ENCODE results near the gene ARHGAP45.

The ARHGAP45 gene

DNA sequence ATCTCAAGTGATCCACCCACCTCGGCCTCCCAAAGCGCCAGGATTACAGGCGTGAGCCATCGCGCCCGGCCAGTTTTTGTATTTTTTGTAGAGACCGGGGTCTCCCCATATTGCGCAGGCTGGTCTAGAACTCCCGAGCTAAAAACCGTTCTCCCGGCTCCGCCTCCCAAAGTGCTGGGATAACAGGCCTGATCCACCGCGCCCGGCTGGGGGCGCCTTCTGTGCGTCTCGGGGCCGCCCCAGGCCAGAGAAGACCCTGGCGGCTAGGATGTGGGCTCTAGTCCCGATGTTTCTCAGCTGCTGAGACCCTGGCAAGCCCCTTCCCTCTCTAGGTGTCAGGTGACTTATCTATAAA is 3.6 kb downstream of the ARHGAP45 start:
- DNase-seq (ENCODE audit: low read depth in 2 of 2), result no peak

DNA sequence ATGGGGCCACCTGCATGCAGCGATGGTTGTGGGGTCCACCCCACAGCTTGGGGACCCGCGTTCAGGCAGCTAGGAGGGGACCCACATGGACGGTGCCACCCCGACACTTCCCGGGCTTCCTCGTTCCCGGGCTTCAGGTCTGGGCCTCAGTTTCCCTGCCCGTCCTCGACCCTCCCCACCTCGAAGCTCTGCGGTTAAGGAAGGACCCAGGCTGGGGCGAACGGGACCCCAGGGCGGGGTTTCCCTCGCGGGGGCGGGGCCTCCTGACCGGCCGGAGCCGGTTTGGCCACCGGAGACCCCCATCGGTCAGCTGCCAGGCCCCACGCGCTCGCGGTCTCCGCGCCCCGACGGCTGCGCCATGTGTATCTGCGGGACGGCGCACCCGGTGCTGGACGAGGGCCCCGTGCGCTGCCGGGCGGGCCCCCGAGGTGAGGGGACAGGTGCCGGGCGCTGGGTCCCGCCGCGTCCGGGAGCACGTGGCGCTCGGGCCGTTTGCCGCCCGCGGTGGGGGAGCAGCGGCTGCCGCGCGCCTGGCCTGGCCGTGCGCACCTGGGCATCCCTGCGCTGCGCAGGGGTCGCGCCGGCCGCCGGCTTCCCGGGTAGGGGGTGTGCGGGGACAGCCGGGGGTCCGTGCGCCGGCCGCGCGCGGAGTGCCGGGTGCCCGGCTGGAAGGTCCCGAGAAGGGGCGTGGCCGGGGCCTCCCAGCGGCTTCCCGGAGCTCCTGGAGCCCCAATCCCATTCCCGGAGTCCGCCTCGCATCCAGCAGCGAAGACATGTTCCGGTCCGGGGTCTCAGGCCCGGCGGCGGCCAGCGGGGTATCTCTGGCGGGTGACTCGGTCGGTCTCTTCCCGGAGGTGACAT is 4.2 kb downstream of the ARHGAP45 start:
- no peak for DNase-seq (ENCODE audit: low read depth in 2 of 2)

DNA sequence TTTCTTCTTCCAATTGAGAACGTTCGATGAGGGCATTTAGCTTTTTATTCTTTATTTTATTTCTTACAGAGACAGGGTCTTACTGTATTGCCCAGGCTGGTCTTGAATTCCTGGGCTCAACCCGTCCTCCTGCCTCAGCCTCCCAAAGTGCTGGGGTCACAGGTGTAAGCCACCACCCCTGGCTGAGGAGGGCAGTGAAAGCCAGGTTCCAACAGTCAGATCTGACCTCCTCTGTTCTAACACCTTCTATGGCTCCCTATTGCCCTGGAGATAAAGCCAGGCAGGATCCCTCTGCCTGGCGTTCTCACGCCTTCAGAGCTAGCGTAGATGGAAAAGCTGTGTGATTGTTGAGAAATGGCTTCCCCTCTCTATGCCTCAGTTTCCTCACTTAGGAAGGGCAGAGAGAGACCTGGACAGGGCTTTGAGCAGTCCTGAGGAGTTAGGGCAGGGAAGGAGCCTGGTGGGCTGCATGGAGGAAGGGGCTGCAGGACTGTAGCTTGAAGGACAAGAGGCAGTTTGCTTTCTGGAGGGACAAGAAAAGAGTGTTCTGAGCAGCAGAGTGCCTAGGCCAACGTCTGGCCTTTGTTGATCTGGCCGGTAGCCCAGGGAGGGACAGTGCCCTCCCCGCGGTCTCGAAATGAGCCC is 5.5 kb downstream of the ARHGAP45 start:
- DNase-seq (ENCODE audit: low read depth in 2 of 2), result no peak

DNA sequence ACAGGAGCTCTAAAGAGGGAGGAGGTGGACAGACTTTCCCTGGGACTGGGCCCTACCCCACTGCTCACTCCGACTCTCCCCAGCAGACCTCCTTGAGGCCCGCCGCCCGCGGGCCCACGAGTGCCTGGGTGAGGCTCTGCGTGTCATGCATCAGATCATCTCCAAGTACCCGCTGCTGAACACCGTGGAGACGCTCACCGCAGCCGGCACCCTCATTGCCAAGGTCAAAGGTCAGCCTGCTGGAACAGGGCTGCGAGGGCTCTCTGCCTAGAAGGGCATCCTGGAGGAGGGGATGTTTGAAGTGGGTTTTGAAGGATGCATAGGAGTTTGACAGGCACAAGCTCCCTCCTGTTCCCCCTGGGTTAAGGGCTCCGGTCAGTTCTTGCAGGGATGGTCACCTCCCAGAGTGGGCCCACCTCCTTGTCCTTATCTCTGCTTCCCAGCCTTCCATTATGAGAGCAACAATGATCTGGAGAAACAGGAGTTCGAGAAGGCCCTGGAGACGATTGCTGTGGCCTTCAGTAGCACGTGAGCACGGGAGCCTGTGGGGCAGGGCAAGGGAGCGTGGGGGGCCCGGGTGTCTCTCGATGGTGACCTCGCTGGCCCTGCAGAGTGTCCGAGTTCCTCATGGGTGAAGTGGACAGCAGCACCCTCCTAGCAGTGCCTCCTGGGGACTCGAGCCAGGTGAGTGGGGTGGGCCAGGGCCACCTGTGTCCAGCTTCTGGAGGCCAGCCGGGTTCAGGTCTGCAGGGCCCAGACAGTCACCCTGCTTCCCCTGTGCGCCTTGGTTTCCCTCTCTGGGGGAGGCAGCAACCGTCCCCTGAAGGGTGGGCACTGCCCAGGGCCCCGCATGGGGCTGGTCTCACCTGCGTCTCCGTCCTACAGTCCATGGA is 6.3 kb downstream of the ARHGAP45 start:
- DNase-seq (ENCODE audit: low read depth in 2 of 2), result no peak

DNA sequence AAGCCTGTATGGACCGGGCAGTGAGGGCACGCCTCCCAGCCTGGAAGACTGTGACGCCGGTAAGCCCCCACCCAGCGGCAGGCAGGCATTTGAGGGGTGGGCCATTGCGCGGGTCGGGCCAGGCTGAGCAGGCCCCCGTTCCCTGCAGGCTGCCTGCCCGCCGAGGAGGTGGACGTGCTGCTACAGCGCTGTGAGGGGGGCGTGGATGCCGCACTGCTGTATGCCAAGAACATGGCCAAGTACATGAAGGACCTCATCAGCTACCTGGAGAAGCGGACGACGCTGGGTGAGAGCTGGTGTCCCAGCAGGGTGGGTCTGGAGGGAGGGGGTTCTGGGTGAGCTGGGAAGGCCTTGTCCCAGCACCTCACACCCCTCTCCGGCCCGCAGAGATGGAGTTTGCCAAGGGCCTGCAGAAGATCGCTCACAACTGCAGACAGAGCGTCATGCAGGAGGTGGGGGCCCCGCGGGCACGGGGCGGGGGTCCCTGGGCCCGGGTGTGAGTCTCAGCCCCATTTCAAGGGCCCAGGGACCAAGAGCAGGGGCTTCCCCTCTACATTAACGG is 7.1 kb downstream of the ARHGAP45 start:
- no peak for DNase-seq (ENCODE audit: low read depth in 2 of 2)

DNA sequence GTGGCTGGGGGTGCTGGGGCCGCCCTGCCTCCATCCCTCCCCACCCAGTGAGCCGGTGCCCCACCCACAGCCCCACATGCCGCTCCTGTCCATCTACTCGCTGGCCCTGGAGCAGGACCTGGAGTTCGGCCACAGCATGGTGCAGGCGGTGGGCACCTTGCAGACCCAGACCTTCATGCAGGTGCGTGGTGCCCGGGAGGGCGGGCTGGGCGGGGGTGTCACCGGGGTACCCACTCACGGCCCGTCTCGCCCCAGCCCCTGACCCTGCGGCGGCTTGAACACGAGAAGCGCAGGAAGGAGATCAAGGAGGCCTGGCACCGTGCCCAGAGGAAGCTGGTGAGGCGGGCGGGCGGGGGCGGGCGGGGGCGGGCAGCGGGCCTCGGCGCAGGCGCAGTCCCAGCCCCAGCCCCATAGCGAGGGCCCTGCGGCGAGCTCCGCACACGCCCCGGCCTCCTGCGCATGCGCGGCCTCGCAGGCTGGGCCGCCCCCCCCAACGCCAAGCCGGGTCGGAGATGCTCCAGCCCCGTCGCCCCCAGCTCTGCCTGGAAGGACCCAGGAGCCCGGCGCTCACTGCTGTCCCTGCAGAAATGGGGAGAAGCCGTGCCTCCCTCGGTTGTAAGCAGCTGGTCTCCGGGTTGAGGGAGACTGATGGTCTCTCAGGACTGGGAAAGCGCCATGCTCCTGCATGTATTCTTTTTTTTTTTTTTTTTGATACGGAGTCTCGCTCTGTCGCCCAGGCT is 7.7 kb downstream of the ARHGAP45 start:
- peak; percentile 70 to 74 for DNase-seq (ENCODE audit: low read depth in 2 of 2)

DNA sequence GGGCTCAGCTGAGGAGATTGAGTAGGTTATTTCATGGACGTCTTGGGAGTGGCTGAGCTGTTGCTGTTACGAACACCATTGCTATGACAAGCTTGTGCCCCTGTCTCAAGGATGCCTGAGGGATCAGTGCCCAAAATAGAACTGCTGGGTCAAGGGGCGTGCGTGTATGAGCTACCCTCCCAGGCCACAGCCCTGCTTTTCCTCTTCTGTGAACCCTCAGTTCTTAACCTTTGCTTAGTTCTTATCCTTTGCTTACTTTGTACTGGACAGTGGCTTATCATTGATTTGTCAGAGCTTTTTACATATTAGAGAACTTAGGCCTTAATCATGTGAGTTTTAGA is 9.0 kb downstream of the ARHGAP45 start:
- DNase-seq (ENCODE audit: low read depth in 2 of 2), result no peak

DNA sequence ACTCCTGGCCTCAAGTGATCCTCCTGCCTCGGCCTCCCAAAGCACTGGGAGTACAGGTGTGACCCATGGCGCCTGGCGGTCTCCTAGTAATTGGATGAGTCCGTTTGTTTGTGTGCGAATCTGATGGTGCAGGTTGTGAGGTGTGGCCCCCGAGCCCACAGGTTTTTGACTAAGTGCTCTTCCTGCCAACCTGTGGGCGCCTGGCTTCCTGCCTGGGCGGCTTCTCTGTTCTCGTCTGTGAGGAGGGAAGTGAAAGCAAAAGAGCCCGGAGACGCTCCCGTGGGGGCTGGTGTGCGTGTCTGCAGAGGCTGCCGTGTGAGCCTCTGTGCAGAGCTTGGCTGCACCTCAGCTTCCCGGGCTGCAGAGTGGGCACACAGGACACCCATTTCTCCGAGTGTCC is 10.0 kb downstream of the ARHGAP45 start:
- peak; percentile 88 to 91 for DNase-seq (ENCODE audit: low read depth in 2 of 2)

DNA sequence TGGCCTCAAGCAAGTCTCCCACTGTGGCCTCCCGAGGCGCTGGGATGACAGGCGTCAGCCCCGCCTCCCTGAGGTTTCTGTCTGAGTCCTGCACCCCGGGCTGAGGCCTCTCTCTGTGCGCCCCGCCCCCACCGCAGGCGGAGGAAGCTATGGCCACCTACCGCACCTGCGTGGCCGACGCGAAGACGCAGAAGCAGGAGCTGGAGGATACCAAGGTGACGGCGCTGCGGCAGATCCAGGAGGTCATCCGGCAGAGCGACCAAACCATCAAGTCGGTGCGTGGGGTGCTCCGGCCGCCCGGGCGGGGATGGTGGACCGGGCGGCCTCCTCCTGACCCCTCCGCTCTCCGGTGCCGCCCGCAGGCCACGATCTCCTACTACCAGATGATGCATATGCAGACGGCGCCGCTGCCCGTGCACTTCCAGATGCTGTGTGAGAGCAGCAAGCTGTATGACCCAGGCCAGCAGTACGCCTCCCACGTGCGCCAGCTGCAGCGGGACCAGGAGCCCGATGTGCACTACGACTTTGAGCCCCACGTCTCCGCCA is 12.7 kb downstream of the ARHGAP45 start:
- peak; percentile 74 to 78 for DNase-seq (ENCODE audit: low read depth in 2 of 2)

DNA sequence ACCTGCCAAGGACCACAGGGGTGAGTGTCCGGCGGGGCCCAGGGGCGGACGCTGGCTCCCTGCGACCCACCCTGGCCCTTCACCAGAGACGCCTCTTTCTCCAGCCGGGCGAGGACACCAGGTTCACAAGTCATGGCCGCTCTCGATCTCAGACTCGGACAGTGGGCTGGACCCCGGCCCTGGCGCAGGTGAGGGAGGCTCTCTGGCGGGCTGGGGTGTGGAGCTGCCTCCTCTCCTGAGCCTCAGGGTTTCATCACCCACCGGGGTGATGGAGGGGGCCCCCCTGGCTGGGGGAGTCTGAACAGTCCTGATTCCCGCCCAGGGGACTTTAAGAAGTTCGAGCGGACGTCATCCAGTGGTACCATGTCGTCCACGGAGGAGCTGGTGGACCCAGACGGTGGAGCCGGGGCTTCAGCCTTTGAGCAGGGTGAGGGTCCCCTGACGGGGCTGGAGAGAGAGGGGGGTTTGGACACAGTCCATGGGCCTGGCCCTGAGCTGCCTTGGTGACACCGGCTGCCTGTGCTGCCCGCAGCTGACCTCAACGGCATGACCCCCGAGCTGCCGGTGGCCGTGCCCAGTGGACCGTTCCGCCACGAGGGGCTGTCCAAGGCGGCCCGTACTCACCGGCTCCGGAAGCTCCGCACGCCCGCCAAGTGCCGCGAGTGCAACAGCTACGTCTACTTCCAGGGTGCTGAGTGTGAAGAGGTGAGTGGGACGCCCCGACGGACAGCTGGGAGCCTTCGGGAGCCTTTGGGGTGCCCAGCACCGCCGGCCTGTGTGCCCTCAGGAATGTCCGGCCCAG is 13.6 kb downstream of the ARHGAP45 start:
- DNase-seq (ENCODE audit: low read depth in 2 of 2), result no peak

DNA sequence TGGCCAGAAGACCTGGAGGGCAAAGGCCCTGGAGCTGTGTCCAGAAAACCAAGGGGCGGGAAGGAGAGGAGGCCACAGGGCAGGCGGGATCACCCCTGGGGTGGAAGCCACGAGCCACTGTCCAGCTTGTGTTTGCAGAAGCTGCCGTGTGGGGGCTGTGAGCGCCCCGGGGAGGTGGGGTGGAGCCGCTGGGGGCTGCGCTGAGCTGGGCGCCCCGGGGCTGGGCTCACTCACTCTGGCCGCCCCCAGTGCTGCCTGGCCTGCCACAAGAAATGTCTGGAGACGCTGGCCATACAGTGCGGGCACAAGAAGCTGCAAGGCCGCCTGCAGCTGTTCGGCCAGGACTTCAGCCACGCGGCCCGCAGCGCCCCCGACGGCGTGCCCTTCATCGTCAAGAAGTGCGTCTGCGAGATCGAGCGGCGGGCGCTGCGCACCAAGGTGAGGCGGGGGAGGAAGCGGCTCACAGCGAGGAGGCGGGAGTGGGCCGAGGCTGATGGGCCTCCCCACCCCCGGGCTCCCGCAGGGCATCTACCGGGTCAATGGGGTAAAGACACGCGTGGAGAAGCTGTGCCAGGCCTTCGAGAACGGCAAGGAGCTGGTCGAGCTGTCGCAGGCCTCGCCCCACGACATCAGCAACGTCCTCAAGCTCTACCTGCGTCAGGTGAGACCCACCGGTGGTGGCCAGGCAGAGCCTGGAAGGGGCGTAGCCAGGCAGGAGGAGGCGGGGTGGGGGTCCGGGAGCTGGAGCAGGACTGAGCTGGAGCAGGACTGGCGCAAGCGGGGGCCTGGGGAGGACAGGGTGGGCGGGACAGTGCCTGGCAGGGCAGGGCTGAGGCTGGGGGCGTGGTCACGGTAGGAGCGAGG is 14.6 kb downstream of the ARHGAP45 start:
- DNase-seq (ENCODE audit: low read depth in 2 of 2), result no peak

DNA sequence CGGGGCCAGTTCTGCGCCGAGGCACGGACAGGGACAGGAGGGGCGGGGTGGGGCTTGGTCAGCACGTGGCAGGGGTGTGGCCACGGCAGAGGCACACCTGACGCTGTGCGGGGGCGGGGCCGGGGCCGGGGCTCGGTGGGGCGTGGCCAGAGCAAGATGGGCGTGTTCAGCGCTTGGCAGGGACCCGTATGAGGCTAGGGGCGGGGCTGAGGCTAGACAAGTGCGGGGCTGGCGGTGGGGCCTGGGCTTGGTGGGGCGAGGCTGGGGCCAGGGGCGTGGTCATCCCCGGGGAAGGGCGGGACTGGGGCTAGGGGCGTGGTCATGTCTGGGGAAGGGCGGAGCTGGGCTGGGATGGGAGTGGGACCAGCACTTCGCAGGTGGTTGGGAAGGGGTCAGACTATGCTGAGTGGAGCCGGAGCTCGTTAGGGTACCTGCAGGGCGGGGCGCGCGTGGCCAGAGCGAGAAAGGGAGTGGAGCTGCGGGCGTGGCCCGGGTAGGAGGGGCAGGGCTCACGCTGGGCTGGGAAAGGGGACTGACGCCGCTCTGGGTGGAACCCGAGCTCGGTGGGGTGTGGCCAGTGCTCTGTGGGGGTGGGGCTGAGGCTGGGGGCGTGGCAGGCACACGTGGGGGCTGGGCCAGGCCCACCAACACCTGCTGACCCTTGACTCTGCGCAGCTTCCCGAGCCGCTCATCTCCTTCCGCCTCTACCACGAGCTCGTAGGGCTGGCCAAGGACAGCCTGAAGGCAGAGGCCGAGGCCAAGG is 15.4 kb downstream of the ARHGAP45 start:
- peak; percentile 71 to 79 for DNase-seq (ENCODE audit: low read depth in 2 of 2)

DNA sequence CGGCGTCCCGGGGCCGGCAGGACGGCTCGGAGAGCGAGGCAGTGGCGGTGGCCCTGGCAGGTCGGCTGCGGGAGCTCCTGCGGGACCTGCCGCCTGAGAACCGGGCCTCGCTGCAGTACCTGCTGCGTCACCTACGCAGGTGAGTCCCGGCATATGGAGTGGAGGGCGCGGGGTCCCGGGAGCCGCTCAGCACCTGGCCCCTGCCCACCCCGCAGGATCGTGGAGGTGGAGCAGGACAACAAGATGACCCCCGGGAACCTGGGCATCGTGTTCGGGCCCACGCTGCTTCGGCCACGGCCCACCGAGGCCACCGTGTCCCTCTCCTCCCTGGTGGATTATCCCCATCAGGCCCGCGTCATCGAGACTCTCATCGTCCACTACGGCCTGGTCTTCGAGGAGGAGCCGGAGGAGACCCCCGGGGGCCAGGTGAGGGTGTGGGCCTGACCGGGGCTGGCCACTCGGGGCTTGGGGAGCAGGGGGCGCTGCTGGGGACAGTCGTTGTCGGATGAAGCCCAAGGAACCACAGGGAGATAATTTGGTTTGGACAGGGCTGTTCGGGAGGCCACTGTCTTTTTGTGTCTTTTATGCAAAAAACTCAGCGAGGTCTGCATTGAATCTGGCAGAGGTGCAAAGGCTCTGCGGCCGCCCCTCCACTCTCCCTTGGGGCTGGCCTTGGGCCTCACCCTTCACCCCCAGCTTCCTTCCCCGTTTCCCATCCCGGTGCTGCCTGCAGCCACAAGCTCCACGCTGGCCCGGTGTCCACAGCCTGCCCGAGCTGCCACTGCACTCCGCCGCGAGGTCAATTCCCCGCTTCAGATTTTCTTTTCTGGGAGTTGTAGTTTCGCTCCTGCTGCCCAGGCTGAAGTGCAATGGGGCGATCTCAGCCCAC is 16.2 kb downstream of the ARHGAP45 start:
- DNase-seq (ENCODE audit: low read depth in 2 of 2), result no peak

DNA sequence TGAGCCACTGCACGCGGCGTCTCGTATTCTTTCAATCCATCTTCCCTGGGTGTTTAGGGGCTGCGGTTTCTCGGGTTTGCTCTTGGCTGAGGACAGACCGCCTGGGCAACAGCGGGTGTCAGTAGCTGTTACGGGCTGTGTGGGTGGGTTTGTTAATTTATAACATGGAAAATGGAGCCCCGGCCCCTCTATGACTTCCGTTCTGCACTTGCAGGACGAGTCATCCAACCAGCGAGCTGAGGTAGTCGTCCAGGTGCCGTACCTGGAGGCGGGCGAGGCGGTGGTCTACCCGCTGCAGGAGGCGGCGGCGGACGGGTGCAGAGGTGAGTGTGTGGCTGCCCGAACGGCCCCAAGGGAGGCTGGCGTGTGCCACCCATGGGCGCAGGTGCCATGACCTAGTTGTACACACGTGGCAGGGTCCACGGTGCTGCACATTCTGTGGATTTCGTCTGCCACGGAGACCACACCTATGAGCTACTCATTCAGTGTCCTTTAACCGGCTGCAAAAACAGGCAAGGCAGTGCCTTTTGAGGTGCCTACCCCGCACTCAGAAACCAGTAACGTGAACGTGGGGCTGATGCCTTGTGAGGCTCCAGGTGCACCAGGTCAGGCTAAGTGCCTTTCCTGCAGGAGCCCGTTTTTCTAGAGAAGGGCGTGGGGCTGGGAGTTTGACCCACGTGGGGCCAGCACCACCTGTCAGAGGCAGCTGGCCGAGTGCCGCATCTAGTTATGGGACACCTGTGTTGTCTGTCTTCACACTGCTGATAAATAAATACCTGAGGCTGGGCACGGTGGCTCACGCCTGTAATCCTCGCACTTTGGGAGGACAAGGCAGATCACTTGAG is 17.3 kb downstream of the ARHGAP45 start:
- no peak for DNase-seq (ENCODE audit: low read depth in 2 of 2)

DNA sequence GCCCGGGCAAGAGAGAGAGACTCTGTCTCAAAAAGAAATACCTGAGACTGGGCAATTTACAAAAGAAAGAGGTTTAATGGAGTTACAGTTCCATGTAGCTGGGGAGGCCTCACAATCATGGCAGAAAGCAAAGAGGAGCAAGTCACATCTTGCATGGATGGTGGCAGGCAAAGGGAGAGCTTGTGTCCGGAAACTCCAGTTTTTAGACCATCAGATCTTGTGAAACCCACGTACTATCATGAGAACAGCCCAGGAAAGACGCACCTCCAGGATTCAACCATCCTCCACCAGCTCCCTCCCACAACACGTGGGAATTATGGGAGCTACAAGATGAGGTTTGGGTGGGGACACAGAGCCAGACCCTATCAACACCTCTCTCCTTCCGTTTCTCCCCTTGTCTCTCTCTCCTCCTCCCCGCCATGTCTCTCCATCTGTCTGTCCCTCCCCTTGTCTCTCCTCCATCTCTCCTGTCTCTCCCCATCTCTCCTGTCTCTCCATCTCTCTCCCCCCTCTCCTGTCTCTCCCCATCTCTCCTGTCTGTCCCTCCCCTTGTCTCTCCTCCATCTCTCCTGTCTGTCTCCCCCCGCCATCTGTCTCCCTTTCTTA is 18.2 kb downstream of the ARHGAP45 start:
- no peak for DNase-seq (ENCODE audit: low read depth in 2 of 2)

Data from stimulated activated CD8-positive, alpha-beta memory T cell treated with anti-CD3 and anti-CD28 coated beads, Interleukin-15, amount 100 ng/mL, for 48 hours (primary cell).